Fibroblast of lung (primary cell): Measurements from ENCODE around the gene USP37.

Experiments
- EZH2 ChIP-seq: IDR thresholded peaks from 2 replicates; pipeline ENCODE4 v1.5.1; 2012; ENCODE audit warnings: low read length, control low read depth, mild to moderate bottlenecking; ENCODE audit errors: missing control alignments
- TF ChIP-seq, protein P1 (sequence below), 2 donors: IDR thresholded peaks in 1 of 2; conservative IDR thresholded peaks in 1 of 2; 1 replicate in 1 of 2; 2 replicates in 1 of 2; pipeline ENCODE4 v1.5.1; 2011 to 2012; ENCODE audit warnings: low read length in 2 of 2, control low read depth in 1 of 2, inconsistent platforms in 1 of 2, low read depth in 1 of 2, mild to moderate bottlenecking in 1 of 2

GRCh38 chr2:218436992-218437391 is 131.2 kb downstream of the USP37 start:
- TF ChIP-seq, protein P1, sequence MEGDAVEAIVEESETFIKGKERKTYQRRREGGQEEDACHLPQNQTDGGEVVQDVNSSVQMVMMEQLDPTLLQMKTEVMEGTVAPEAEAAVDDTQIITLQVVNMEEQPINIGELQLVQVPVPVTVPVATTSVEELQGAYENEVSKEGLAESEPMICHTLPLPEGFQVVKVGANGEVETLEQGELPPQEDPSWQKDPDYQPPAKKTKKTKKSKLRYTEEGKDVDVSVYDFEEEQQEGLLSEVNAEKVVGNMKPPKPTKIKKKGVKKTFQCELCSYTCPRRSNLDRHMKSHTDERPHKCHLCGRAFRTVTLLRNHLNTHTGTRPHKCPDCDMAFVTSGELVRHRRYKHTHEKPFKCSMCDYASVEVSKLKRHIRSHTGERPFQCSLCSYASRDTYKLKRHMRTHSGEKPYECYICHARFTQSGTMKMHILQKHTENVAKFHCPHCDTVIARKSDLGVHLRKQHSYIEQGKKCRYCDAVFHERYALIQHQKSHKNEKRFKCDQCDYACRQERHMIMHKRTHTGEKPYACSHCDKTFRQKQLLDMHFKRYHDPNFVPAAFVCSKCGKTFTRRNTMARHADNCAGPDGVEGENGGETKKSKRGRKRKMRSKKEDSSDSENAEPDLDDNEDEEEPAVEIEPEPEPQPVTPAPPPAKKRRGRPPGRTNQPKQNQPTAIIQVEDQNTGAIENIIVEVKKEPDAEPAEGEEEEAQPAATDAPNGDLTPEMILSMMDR (conservative IDR thresholded peaks at IDR 0.05 in 1 of 2, IDR thresholded peaks at IDR 0.05 in 1 of 2; ENCODE audit: low read depth in 1 of 2, low read length in 2 of 2) = no peak
- no peak for TF ChIP-seq EZH2
